DND-41 (cell line): ENCODE measurements around the gene KCNMB1.

Experiments used
- ATAC-seq: fragments of 200-7000 bp; cut with Tn5 transposase; 3 replicates; pipeline ENCODE4 v1.9.1; 2021; ENCODE audit warnings: low read depth; ENCODE audit not compliant: insufficient read depth
- DNase-seq: peaks from one replicate; pipeline ENCODE4 v3.0.0-alpha.2; 2020
- H2AFZ ChIP-seq: 2 replicates; pipeline ENCODE4 v1.6.0; 2012; ENCODE audit warnings: low read depth, low read length
- H3K27ac ChIP-seq: 2 replicates; pipeline ENCODE4 v1.5.1; 2012; ENCODE audit warnings: low read length, inconsistent platforms
- H3K27me3 ChIP-seq: fragments of 200-600 bp; sonication (generic); 2 replicates; pipeline ENCODE4 v1.6.0; 2012; ENCODE audit warnings: low read length, mild to moderate bottlenecking, inconsistent platforms; ENCODE audit not compliant: insufficient read depth, poor library complexity
- H3K36me3 ChIP-seq: 2 replicates; pipeline ENCODE4 v1.5.1; 2012; ENCODE audit warnings: low read length, inconsistent platforms; ENCODE audit not compliant: insufficient read depth
- H3K4me1 ChIP-seq: 2 replicates; pipeline ENCODE4 v1.5.1; 2012; ENCODE audit warnings: mild to moderate bottlenecking, low read length; ENCODE audit not compliant: insufficient read depth
- H3K4me2 ChIP-seq: 2 replicates; pipeline ENCODE4 v1.6.0; 2012; ENCODE audit warnings: mild to moderate bottlenecking, moderate library complexity, low read length, inconsistent platforms; ENCODE audit not compliant: insufficient read depth
- H3K4me3 ChIP-seq, 2 experiments: fragments of 200-600 bp in 1 of 2; shearing (Covaris generic) in 1 of 2; 2 replicates each; pipeline ENCODE4 v1.5.1; 2012 to 2016; ENCODE audit warnings: inconsistent platforms in 2 of 2, low read length in 2 of 2, mild to moderate bottlenecking in 2 of 2, low read depth in 1 of 2, moderate library complexity in 1 of 2
- H3K79me2 ChIP-seq: 2 replicates; pipeline ENCODE4 v1.6.0; 2012; ENCODE audit warnings: low read length, inconsistent platforms; ENCODE audit not compliant: insufficient read depth
- H3K9ac ChIP-seq: 2 replicates; pipeline ENCODE4 v1.6.0; 2012; ENCODE audit warnings: low read depth, mild to moderate bottlenecking, inconsistent platforms, low read length, moderate library complexity
- H3K9me3 ChIP-seq: 2 replicates; pipeline ENCODE4 v1.5.1; 2012; ENCODE audit warnings: low read length, moderate library complexity, mild to moderate bottlenecking, inconsistent platforms; ENCODE audit not compliant: insufficient read depth, severe bottlenecking
- H4K20me1 ChIP-seq: 2 replicates; pipeline ENCODE4 v1.6.0; 2012; ENCODE audit warnings: low read length; ENCODE audit not compliant: insufficient read depth
- CTCF ChIP-seq: IDR thresholded peaks from 2 replicates; pipeline ENCODE4 v1.5.1; 2012; ENCODE audit warnings: borderline replicate concordance, low read length, moderate library complexity, mild to moderate bottlenecking; ENCODE audit not compliant: poor library complexity, severe bottlenecking; ENCODE audit errors: extremely low read depth
- EZH2 ChIP-seq: IDR thresholded peaks from 3 replicates; pipeline ENCODE4 v1.6.1; 2012; ENCODE audit warnings: borderline replicate concordance, low read depth, mild to moderate bottlenecking, moderate library complexity, low read length, inconsistent platforms; ENCODE audit not compliant: severe bottlenecking

Gene KCNMB1

GRCh38 chr5:170436335-170436734 is 47.2 kb upstream of the KCNMB1 start:
- Histone ChIP-seq H3K36me3 (no peaks in the 10 kb centered on the region), H3K79me2 (no peaks in the 10 kb centered on the region), H3K4me1 (no peaks in the 10 kb centered on the region), H3K27ac (no peak overlapping the region), H3K4me2 (no peak overlapping the region), H3K9ac (no peak overlapping the region), H3K27me3 (no peaks in the 10 kb centered on the region), H3K9me3 (no peaks in the 10 kb centered on the region), H2AFZ (no peak overlapping the region), H4K20me1 (peaks cover 2% of the 10 kb centered on the region; the same call in 1 of the 2 replicates), H3K4me3 (no peak overlapping the region)
- DNase-seq (no peak), ATAC-seq (no peak)
- TF ChIP-seq CTCF = no peak
- TF ChIP-seq EZH2 = no peak

GRCh38 chr5:170434966-170435605 is 45.9 kb upstream of the KCNMB1 start:
- no peaks in the 10 kb centered on the region for H3K27me3 ChIP-seq
- no peaks in the 10 kb centered on the region for H3K36me3 ChIP-seq
- H3K4me3 ChIP-seq = no peak overlapping the region
- ATAC-seq (peak; percentile 87), DNase-seq (peak; percentile 55)
- H3K4me1 ChIP-seq = no peaks in the 10 kb centered on the region
- H3K9me3 ChIP-seq = no peaks in the 10 kb centered on the region
- peak; percentile 94 for TF ChIP-seq CTCF
- no peak for TF ChIP-seq EZH2
- H2AFZ ChIP-seq = no peak overlapping the region
- no peak overlapping the region for H3K9ac ChIP-seq
- H3K27ac ChIP-seq = no peak overlapping the region
- peaks cover 2% of the 10 kb centered on the region; the same call in 1 of the 2 replicates for H4K20me1 ChIP-seq
- no peak overlapping the region for H3K4me2 ChIP-seq
- H3K79me2 ChIP-seq = no peaks in the 10 kb centered on the region

- ATAC-seq = no peak
- Histone ChIP-seq H3K9me3 (no peaks in the 10 kb centered on the region), H3K27me3 (no peaks in the 10 kb centered on the region), H3K9ac (no peak overlapping the region), H3K4me3 (no peak overlapping the region), H4K20me1 (peaks cover 2% of the 10 kb centered on the region; the same call in 1 of the 2 replicates), H3K36me3 (no peaks in the 10 kb centered on the region), H2AFZ (no peak overlapping the region), H3K4me1 (peaks cover 11% of the 10 kb centered on the region), H3K27ac (no peak overlapping the region), H3K79me2 (no peaks in the 10 kb centered on the region), H3K4me2 (no peak overlapping the region)
- no peak for TF ChIP-seq EZH2
- no peak for TF ChIP-seq CTCF
- DNase-seq = no peak
Observed at GRCh38 chr5:170432669-170433068, 43.5 kb upstream of the KCNMB1 start.

- TF ChIP-seq CTCF = no peak
- no peak for TF ChIP-seq EZH2
- ATAC-seq = no peak
- Histone ChIP-seq H3K4me1 (peaks cover 22% of the 10 kb centered on the region), H3K27me3 (no peaks in the 10 kb centered on the region), H4K20me1 (no peaks in the 10 kb centered on the region), H3K4me3 (no peak overlapping the region), H3K36me3 (no peaks in the 10 kb centered on the region), H3K27ac (no peak overlapping the region), H3K9ac (no peak overlapping the region), H3K9me3 (no peaks in the 10 kb centered on the region), H3K79me2 (no peaks in the 10 kb centered on the region), H3K4me2 (no peak overlapping the region), H2AFZ (no peak overlapping the region)
- no peak for DNase-seq
Observed at GRCh38 chr5:170431571-170431970, 42.4 kb upstream of the KCNMB1 start.
